Parathyroid adenoma (tissue), 2 donors: ENCODE measurements around the gene DSCAML1.

ENCODE experiments used
- H2AFZ ChIP-seq: fragments of 300-600 bp; sonication (generic); one replicate; pipeline ENCODE4 v1.7.0; 2017; ENCODE audit warnings: antibody characterized with exemption, mild to moderate bottlenecking
- H3K27ac ChIP-seq: fragments of 300-600 bp; sonication (generic); one replicate; pipeline ENCODE4 v1.7.0; 2017
- H3K27me3 ChIP-seq: fragments of 300-600 bp; sonication (generic); one replicate; pipeline ENCODE4 v1.7.0; 2017; ENCODE audit warnings: low read length; ENCODE audit not compliant: control insufficient read depth, insufficient read depth
- H3K36me3 ChIP-seq: fragments of 300-600 bp; sonication (generic); one replicate; pipeline ENCODE4 v1.7.0; 2017; ENCODE audit warnings: low read length; ENCODE audit not compliant: control insufficient read depth, insufficient read depth
- H3K4me1 ChIP-seq: fragments of 300-600 bp; sonication (generic); one replicate; pipeline ENCODE4 v1.7.0; 2017; ENCODE audit warnings: control low read depth
- H3K4me2 ChIP-seq: fragments of 300-600 bp; sonication (generic); one replicate; pipeline ENCODE4 v1.7.0; 2017; ENCODE audit warnings: low read length
- H3K4me3 ChIP-seq: fragments of 300-600 bp; sonication (generic); one replicate; pipeline ENCODE4 v1.7.0; 2017; ENCODE audit warnings: low read depth, low read length
- H3K79me2 ChIP-seq: fragments of 300-600 bp; sonication (generic); one replicate; pipeline ENCODE4 v1.7.0; 2017; ENCODE audit warnings: control low read depth
- H3K9ac ChIP-seq: fragments of 300-600 bp; sonication (generic); one replicate; pipeline ENCODE4 v1.7.0; 2017; ENCODE audit warnings: mild to moderate bottlenecking
- H3K9me3 ChIP-seq: fragments of 300-600 bp; sonication (generic); one replicate; pipeline ENCODE4 v1.7.0; 2017; ENCODE audit warnings: low read length; ENCODE audit not compliant: control insufficient read depth
- CTCF ChIP-seq: fragments of 300-600 bp; sonication (generic); IDR thresholded peaks from one replicate; pipeline ENCODE4 v1.7.0; 2017; ENCODE audit warnings: antibody characterized with exemption, mild to moderate bottlenecking
- donor health status: primary hyperparathyroidism.

Gene DSCAML1

DNA sequence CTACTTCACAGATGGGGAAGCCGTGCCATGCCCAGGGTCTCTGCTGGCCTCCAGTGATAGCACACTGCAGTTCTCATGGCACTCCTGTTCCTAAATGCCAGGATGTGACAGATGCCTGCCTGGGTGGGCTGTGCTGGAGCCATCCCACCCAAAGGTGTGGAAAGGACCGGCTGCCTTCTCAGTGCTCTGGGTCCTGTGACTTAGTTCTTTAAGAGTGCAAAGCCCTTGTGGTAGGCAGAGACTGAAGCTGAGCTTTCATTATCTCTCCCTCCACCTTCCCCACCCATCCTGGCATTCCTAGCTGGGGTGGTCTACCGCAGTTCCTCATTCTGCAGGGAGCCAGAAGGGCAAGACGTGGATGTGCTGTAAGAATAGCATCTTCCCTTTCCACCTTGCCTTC, 319.3 kb downstream of the DSCAML1 start:
- Histone ChIP-seq H2AFZ (no peak overlapping the region), H3K79me2 (no peaks in the 10 kb centered on the region), H3K27ac (no peak overlapping the region), H3K4me3 (no peak overlapping the region), H3K9ac (no peak overlapping the region), H3K4me1 (no peaks in the 10 kb centered on the region), H3K27me3 (no peaks in the 10 kb centered on the region), H3K9me3 (no peaks in the 10 kb centered on the region), H3K4me2 (no peak overlapping the region), H3K36me3 (no peaks in the 10 kb centered on the region)
- no peak for TF ChIP-seq CTCF

DNA sequence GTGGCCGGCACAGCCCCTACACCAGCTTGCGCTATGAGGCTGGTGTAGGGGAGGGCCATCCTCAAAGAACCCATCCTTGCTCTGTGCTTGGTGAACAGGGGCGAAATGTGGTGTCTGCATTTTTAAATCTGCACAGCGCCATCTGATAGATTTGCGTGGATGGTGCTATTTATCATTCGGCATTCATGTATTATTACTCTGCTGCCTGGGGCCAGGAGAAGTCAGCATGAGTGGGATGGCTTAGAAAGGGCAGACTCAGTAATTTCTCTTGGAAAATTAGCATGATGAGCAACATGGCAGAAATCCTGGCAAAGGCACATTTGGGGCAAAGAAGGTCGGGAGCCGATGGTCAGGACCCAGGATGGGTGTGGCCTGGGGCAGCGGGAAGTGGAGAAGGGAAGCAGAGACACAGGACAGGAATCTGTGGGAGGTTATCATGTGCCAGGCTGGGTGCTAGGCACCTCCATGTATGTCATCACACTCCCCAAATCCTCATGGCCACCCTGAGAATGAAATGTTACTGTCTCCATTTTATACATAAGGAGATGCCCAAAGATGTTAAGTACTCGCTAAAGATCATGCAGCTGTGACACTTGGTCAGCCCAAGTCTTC, 320.4 kb downstream of the DSCAML1 start:
- H3K4me1 ChIP-seq, result no peaks in the 10 kb centered on the region
- no peak overlapping the region for H3K4me3 ChIP-seq
- H3K36me3 ChIP-seq, result no peaks in the 10 kb centered on the region
- no peak for TF ChIP-seq CTCF
- H2AFZ ChIP-seq, result no peak overlapping the region
- no peaks in the 10 kb centered on the region for H3K79me2 ChIP-seq
- H3K9ac ChIP-seq, result no peak overlapping the region
- H3K4me2 ChIP-seq, result no peak overlapping the region
- no peaks in the 10 kb centered on the region for H3K9me3 ChIP-seq
- no peak overlapping the region for H3K27ac ChIP-seq
- no peaks in the 10 kb centered on the region for H3K27me3 ChIP-seq

DNA sequence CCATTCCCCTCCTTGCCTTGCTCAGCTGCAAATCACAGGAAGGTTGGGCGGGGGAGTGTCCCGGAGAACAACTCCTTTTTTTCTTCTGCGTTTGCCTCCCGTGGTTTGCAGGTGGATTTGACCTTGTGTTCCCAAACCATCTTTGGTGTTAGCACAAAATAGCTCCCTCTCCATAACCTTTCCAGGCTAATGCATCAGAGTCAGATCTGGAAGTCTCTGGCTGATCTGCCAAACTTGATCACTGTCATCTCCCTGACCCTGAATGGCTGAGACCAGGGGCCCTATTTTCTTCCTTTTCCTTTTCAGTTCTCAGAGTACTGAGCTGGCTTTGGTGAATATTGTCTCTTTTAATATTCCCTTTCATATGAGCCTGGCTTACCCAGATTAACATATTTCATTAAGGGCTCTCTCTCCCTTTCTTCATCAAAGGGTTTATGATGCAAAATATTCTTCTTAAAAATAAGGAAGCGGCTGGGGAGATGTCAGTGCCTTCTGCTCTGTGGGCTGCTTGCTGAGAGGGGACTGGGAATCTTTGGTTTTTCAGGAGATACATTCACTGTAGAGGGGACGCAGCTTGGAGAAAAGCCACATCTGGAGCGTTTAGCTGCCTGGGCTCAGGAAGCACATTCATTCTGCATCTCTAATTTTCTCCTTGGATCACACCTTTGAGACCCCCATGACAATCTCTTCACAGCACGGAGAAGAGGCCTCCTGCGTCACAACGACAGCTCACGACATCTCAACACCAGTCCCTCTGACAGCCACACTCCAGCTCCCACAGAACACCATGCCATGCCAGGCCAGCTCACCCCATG, 321.1 kb downstream of the DSCAML1 start:
- Histone ChIP-seq H3K27me3 (no peaks in the 10 kb centered on the region), H3K4me2 (no peak overlapping the region), H3K36me3 (no peaks in the 10 kb centered on the region), H3K4me3 (no peak overlapping the region), H2AFZ (no peak overlapping the region), H3K4me1 (no peaks in the 10 kb centered on the region), H3K9ac (no peak overlapping the region), H3K27ac (no peak overlapping the region), H3K79me2 (no peaks in the 10 kb centered on the region), H3K9me3 (no peaks in the 10 kb centered on the region)
- no peak for TF ChIP-seq CTCF

GRCh38 chr11:117473481-117474091, 323.4 kb downstream of the DSCAML1 start:
- Histone ChIP-seq H3K27ac (no peak overlapping the region), H3K4me2 (no peak overlapping the region), H3K4me3 (no peak overlapping the region), H3K4me1 (no peaks in the 10 kb centered on the region), H3K9me3 (no peaks in the 10 kb centered on the region), H3K27me3 (no peaks in the 10 kb centered on the region), H3K9ac (no peak overlapping the region), H3K36me3 (no peaks in the 10 kb centered on the region), H2AFZ (no peak overlapping the region), H3K79me2 (no peaks in the 10 kb centered on the region)
- no peak for TF ChIP-seq CTCF
